HCT116 (cell line): ENCODE data around the gene ZNF3. TPM values are rescaled to one million over a fixed set of nuclear protein-coding genes. Genes with fewer than 3 reads are reported as not detected.
A peak's percentile ranks its signal among the peaks of the same experiment; 100 is the strongest.

Experiments used
- ATAC-seq: fragments of 200-7000 bp; cut with Tn5 transposase; 2 replicates; pipeline ENCODE4 v1.9.1; 2020; ENCODE audit warnings: mild to moderate bottlenecking, moderate library complexity
- BruUV-seq: library from RNA; stranded (reverse); fragments of 400-500 nt; replicated peaks from 2 replicates; lab custom pipeline; 2021; lab: Mats Ljungman, UMichigan
- CTCF ChIA-PET: fragments of 300-600 bp; sonication (Branson Sonifier 250); formaldehyde crosslinking; loops from one replicate; lab custom pipeline; 2021; ENCODE audit warnings: antibody characterized with exemption; lab: Charles Lee
- POLR2A ChIA-PET: fragments of 300-600, 350-600 bp; sonication (Branson Sonifier 250); formaldehyde crosslinking; loops from one replicate; lab custom pipeline; 2021; ENCODE audit warnings: antibody characterized with exemption; lab: Charles Lee
- RAD21 ChIA-PET, 2 experiments: fragments of 300-600 bp; sonication (Branson Sonifier 250); formaldehyde crosslinking; loops; one replicate each; lab custom pipeline; 2023; ENCODE audit warnings: low total read pairs in 2 of 2; ENCODE audit not compliant: uncharacterized antibody in 2 of 2, unreplicated experiment in 2 of 2, low non-redundant PET in 1 of 2; lab: Charles Lee
- DNase-seq: peaks from one replicate; pipeline ENCODE4 v3.0.0-alpha.2; 2010; ENCODE audit warnings: low read depth, low spot score
- H2AFZ ChIP-seq: fragments of 200-600 bp; shearing (Covaris generic), sonication (generic); 2 replicates; pipeline ENCODE4 v1.6.1; 2017; ENCODE audit warnings: low read depth, mixed run types, mixed read lengths, antibody characterized with exemption, low read length; ENCODE audit not compliant: poor library complexity, severe bottlenecking
- H3K27ac ChIP-seq: 2 replicates; pipeline ENCODE4 v1.5.1; 2012; ENCODE audit warnings: low read depth, low read length
- H3K27me3 ChIP-seq: fragments of 200-600 bp; sonication (generic); 2 replicates; pipeline ENCODE4 v1.6.1; 2016; ENCODE audit warnings: mixed run types, low read length, mixed read lengths; ENCODE audit not compliant: insufficient read depth
- H3K36me3 ChIP-seq, 2 experiments: fragments of 200-500 bp in 1 of 2; fragments of 200-600 bp in 1 of 2; sonication (Bioruptor generic) in 1 of 2; sonication (generic) in 1 of 2; 2 replicates each; pipeline versions ENCODE4 v1.5.1 to v1.6.1; 2014 to 2016; ENCODE audit warnings: low read length in 2 of 2, inconsistent platforms in 1 of 2, mixed read lengths in 1 of 2, mixed run types in 1 of 2; ENCODE audit not compliant: insufficient read depth in 2 of 2, control insufficient read depth in 1 of 2
- H3K4me1 ChIP-seq, 2 experiments: fragments of 200-600 bp in 1 of 2; sonication (generic) in 1 of 2; 2 replicates each; pipeline versions ENCODE4 v1.5.1 to v1.6.1; 2012 to 2017; ENCODE audit warnings: low read length in 2 of 2, inconsistent platforms in 1 of 2, mild to moderate bottlenecking in 1 of 2, mixed read lengths in 1 of 2, mixed run types in 1 of 2, moderate library complexity in 1 of 2; ENCODE audit not compliant: insufficient read depth in 2 of 2, control insufficient read depth in 1 of 2
- H3K4me2 ChIP-seq: fragments of 200-600 bp; sonication (generic); 2 replicates; pipeline ENCODE4 v1.6.1; 2017; ENCODE audit warnings: mixed run types, low read length, mixed read lengths
- H3K4me3 ChIP-seq, 2 experiments: fragments of 200-600 bp in 1 of 2; sonication (generic) in 1 of 2; replicated peaks in 1 of 2; 2 replicates each; pipeline ENCODE4 v1.5.1; 2011 to 2016; ENCODE audit warnings: low read length in 2 of 2, control low read depth in 1 of 2, low read depth in 1 of 2, mild to moderate bottlenecking in 1 of 2, mixed read lengths in 1 of 2, mixed run types in 1 of 2
- H3K79me2 ChIP-seq: fragments of 200-600 bp; sonication (generic); 2 replicates; pipeline ENCODE4 v1.6.1; 2017; ENCODE audit warnings: mild to moderate bottlenecking, mixed run types, low read length, moderate library complexity, mixed read lengths; ENCODE audit not compliant: insufficient read depth
- H3K9ac ChIP-seq: fragments of 200-600 bp; sonication (generic); 2 replicates; pipeline ENCODE4 v1.6.1; 2016; ENCODE audit warnings: low read length, mixed read lengths
- H3K9me2 ChIP-seq: fragments of 200-600 bp; sonication (generic), shearing (Covaris generic); 2 replicates; pipeline ENCODE4 v1.6.1; 2017; ENCODE audit warnings: mixed run types, mild to moderate bottlenecking, moderate library complexity; ENCODE audit not compliant: insufficient read depth
- H3K9me3 ChIP-seq, 2 experiments: fragments of 200-500 bp in 1 of 2; fragments of 200-600 bp in 1 of 2; sonication (Bioruptor generic) in 1 of 2; sonication (generic) in 1 of 2; 2 replicates each; pipeline ENCODE4 v1.6.1; 2014 to 2017; ENCODE audit warnings: low read length in 2 of 2, mixed read lengths in 2 of 2, inconsistent platforms in 1 of 2, low read depth in 1 of 2, mild to moderate bottlenecking in 1 of 2, mixed run types in 1 of 2, moderate library complexity in 1 of 2; ENCODE audit not compliant: control insufficient read depth in 1 of 2, insufficient read depth in 1 of 2
- H4K20me1 ChIP-seq: fragments of 200-600 bp; sonication (generic), shearing (Covaris generic); 2 replicates; pipeline ENCODE4 v1.6.1; 2017; ENCODE audit warnings: mixed run types, mild to moderate bottlenecking, moderate library complexity; ENCODE audit not compliant: insufficient read depth
- CBX3 ChIP-seq: IDR thresholded peaks from 2 replicates; pipeline ENCODE4 v1.6.1; 2012; ENCODE audit warnings: low read depth
- CEBPB ChIP-seq: IDR thresholded peaks from 2 replicates; pipeline ENCODE4 v1.6.1; 2012; ENCODE audit warnings: low read depth
- ELF1 ChIP-seq: IDR thresholded peaks from 2 replicates; pipeline ENCODE4 v1.6.1; 2012; ENCODE audit warnings: low read depth, borderline replicate concordance
- EZH2phosphoT487 ChIP-seq: fragments of 200-600 bp; IDR thresholded peaks from 2 replicates; pipeline ENCODE4 v1.6.1; 2018; ENCODE audit warnings: antibody characterized with exemption, borderline replicate concordance
- FOSL1 ChIP-seq: IDR thresholded peaks from 2 replicates; pipeline ENCODE4 v1.6.1; 2012; ENCODE audit warnings: low read depth
- JUND ChIP-seq: IDR thresholded peaks from 2 replicates; pipeline ENCODE4 v1.6.1; 2012
- POLR2AphosphoS5 ChIP-seq: IDR thresholded peaks from 2 replicates; pipeline ENCODE4 v1.6.1; 2011; ENCODE audit warnings: mild to moderate bottlenecking, low read depth, low read length, moderate library complexity
- SP1 ChIP-seq: IDR thresholded peaks from 2 replicates; pipeline ENCODE4 v1.6.1; 2012; ENCODE audit warnings: low read depth
- ZFX ChIP-seq: fragments of 450-650 bp; IDR thresholded peaks from 2 replicates; pipeline ENCODE4 v1.6.1; 2017
- ZNF274 ChIP-seq: fragments of 200-500 bp; sonication (Bioruptor generic); IDR thresholded peaks from 2 replicates; pipeline ENCODE4 v1.6.1; 2014; ENCODE audit warnings: mild to moderate bottlenecking, low read depth, low read length, inconsistent platforms
- intact Hi-C: fragments of 100-400 bp; cut with micrococcal nuclease; formaldehyde crosslinking; loops from 2 replicates; pipeline ENCODE4 v1.10.0; 2022
- total RNA-seq: library from RNA; stranded (reverse); gene quantifications from one replicate; pipeline ENCODE4 v1.2.1, GENCODE V29; 2021; ENCODE audit not compliant: unreplicated experiment
- TF ChIP-seq, protein P1 (sequence below): IDR thresholded peaks from 2 replicates; pipeline ENCODE4 v1.6.1; 2012
- TF ChIP-seq, protein P2 (sequence below): IDR thresholded peaks from 2 replicates; pipeline ENCODE4 v1.6.1; 2012
- TF ChIP-seq, protein P3 (sequence below), 3 experiments: fragments of 200-600 bp in 1 of 3; sonication (generic) in 1 of 3; IDR thresholded peaks in 2 of 3; conservative IDR thresholded peaks in 1 of 3; 2 replicates each; pipeline ENCODE4 v1.5.1; 2012 to 2017; ENCODE audit warnings: low read depth in 2 of 3, low read length in 2 of 3, antibody characterized with exemption in 1 of 3, borderline replicate concordance in 1 of 3, control low read depth in 1 of 3, mild to moderate bottlenecking in 1 of 3, mixed read lengths in 1 of 3, mixed run types in 1 of 3, moderate library complexity in 1 of 3; ENCODE audit not compliant: insufficient read depth in 1 of 3
- TF ChIP-seq, protein P4 (sequence below): IDR thresholded peaks from 2 replicates; pipeline ENCODE4 v1.6.1; 2012; ENCODE audit warnings: low read depth

The ZNF3 gene
- total RNA-seq, 1 experiment from 2014 or later, result 28.2 TPM

DNA sequence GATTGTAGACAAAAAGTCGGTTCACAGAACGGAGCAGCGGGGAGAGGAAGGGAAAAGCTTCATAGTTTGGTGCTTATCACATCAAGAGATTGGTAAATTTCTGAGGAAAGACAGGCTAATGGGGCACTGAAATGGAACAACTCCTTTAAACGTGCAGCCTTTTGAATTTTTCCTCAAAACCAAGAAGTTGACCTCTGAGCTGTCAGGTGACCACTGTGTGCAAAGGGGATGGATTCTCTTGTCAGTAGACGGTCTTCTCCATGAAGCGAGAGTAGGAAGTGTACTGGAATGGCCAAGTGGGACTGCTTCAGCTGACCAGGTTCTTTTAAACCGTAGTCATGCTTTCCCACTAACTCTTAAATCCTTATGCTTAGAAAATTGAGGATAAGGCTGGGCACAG lies 43.2 kb downstream of the ZNF3 start:
- Histone ChIP-seq H3K4me1 (peaks cover 0 to 6% of the 10 kb centered on the region in 2 experiments; a peak in 2 of 4 replicates), H3K9me2 (no peaks in the 10 kb centered on the region), H3K9ac (no peak overlapping the region), H3K27me3 (no peaks in the 10 kb centered on the region), H2AFZ (no peak overlapping the region), H3K4me2 (no peak overlapping the region), H3K36me3 (peaks cover 22 to 29% of the 10 kb centered on the region in 2 experiments; a peak in 3 of 4 replicates), H3K27ac (no peak overlapping the region), H3K79me2 (no peaks in the 10 kb centered on the region), H3K9me3 (no peaks in the 10 kb centered on the region), H3K4me3 (no peak overlapping the region), H4K20me1 (no peaks in the 10 kb centered on the region)
- no TSS peak for BruUV-seq
- ChIA-PET RAD21 (no interaction called here), POLR2A (no interaction called here), CTCF (no interaction called here)
- ATAC-seq (no peak), DNase-seq (no peak)
- TF ChIP-seq ELF1, result no peak
- no peak for TF ChIP-seq ZFX
- no peak for TF ChIP-seq CBX3
- no peak for TF ChIP-seq CEBPB
- TF ChIP-seq, protein P1, sequence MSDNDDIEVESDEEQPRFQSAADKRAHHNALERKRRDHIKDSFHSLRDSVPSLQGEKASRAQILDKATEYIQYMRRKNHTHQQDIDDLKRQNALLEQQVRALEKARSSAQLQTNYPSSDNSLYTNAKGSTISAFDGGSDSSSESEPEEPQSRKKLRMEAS, result no peak
- intact Hi-C loops, result no loop called here

DNA sequence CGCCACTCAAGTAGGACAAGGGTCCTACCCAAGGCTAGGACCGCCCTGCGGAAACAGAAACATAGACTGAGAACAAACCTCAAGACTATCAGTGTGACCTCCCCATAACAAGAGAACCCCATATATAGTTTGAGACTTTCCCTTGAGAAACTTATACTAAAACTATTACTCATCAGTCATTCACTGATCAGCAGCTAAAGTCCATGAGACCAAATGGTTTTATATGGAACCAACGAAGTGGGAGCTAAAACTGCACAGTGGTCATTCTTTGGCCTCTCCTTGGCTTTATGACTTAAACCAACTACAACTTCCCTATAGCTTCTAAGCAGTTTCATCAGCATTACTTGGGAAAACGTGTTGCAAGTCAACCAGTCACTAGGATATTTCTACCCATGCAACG lies 45.6 kb downstream of the ZNF3 start:
- TF ChIP-seq, protein P2, sequence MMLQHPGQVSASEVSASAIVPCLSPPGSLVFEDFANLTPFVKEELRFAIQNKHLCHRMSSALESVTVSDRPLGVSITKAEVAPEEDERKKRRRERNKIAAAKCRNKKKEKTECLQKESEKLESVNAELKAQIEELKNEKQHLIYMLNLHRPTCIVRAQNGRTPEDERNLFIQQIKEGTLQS, result no peak
- TF ChIP-seq, protein P1, result no peak
- no peak for TF ChIP-seq JUND
- no peak for TF ChIP-seq POLR2AphosphoS5
- no peak for TF ChIP-seq ZNF274
- no peak for TF ChIP-seq SP1
- no peak for TF ChIP-seq CEBPB
- TF ChIP-seq EZH2phosphoT487, result no peak
- TF ChIP-seq, protein P3, sequence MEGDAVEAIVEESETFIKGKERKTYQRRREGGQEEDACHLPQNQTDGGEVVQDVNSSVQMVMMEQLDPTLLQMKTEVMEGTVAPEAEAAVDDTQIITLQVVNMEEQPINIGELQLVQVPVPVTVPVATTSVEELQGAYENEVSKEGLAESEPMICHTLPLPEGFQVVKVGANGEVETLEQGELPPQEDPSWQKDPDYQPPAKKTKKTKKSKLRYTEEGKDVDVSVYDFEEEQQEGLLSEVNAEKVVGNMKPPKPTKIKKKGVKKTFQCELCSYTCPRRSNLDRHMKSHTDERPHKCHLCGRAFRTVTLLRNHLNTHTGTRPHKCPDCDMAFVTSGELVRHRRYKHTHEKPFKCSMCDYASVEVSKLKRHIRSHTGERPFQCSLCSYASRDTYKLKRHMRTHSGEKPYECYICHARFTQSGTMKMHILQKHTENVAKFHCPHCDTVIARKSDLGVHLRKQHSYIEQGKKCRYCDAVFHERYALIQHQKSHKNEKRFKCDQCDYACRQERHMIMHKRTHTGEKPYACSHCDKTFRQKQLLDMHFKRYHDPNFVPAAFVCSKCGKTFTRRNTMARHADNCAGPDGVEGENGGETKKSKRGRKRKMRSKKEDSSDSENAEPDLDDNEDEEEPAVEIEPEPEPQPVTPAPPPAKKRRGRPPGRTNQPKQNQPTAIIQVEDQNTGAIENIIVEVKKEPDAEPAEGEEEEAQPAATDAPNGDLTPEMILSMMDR (IDR thresholded peaks at IDR 0.05 in 2 of 3, conservative IDR thresholded peaks at IDR 0.05 in 1 of 3; ENCODE audit: borderline replicate concordance in 1 of 3, insufficient read depth in 1 of 3, low read depth in 2 of 3, low read length in 2 of 3), result no peak
- TF ChIP-seq FOSL1, result no peak
- TF ChIP-seq ZFX, result no peak
- TF ChIP-seq, protein P4, sequence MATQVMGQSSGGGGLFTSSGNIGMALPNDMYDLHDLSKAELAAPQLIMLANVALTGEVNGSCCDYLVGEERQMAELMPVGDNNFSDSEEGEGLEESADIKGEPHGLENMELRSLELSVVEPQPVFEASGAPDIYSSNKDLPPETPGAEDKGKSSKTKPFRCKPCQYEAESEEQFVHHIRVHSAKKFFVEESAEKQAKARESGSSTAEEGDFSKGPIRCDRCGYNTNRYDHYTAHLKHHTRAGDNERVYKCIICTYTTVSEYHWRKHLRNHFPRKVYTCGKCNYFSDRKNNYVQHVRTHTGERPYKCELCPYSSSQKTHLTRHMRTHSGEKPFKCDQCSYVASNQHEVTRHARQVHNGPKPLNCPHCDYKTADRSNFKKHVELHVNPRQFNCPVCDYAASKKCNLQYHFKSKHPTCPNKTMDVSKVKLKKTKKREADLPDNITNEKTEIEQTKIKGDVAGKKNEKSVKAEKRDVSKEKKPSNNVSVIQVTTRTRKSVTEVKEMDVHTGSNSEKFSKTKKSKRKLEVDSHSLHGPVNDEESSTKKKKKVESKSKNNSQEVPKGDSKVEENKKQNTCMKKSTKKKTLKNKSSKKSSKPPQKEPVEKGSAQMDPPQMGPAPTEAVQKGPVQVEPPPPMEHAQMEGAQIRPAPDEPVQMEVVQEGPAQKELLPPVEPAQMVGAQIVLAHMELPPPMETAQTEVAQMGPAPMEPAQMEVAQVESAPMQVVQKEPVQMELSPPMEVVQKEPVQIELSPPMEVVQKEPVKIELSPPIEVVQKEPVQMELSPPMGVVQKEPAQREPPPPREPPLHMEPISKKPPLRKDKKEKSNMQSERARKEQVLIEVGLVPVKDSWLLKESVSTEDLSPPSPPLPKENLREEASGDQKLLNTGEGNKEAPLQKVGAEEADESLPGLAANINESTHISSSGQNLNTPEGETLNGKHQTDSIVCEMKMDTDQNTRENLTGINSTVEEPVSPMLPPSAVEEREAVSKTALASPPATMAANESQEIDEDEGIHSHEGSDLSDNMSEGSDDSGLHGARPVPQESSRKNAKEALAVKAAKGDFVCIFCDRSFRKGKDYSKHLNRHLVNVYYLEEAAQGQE, result no peak
- Histone ChIP-seq H3K9ac (no peak overlapping the region), H3K27me3 (no peaks in the 10 kb centered on the region), H2AFZ (no peak overlapping the region), H3K4me3 (no peak overlapping the region), H4K20me1 (no peaks in the 10 kb centered on the region), H3K9me3 (no peaks in the 10 kb centered on the region), H3K79me2 (no peaks in the 10 kb centered on the region), H3K4me1 (no peaks in the 10 kb centered on the region), H3K4me2 (no peak overlapping the region), H3K9me2 (no peaks in the 10 kb centered on the region), H3K27ac (no peak overlapping the region), H3K36me3 (peaks cover 38 to 41% of the 10 kb centered on the region in 2 experiments; a peak in 3 of 4 replicates)
- POLR2A ChIA-PET, result interaction anchor here (1.2 kb wide), 1 partner anchor 14 kb away, joined by 4 read pairs; no protein-coding TSS in a partner anchor
- RAD21 ChIA-PET, result no interaction called here
- ATAC-seq (no peak), DNase-seq (no peak)
- intact Hi-C loops, result no loop called here
- BruUV-seq, result TSS peak; percentile 2
- CTCF ChIA-PET, result no interaction called here
